GM19438 (cell line): ENCODE results near the gene KLHL4.
"Not testable (repeated sequence)": the region's sequence is repeated elsewhere in the genome, so short reads cannot be mapped to it uniquely, and the experiment has no call there.

ENCODE experiments used
- ATAC-seq: cut with Tn5 transposase; IDR thresholded peaks from one replicate; pipeline ENCODE4 v1.9.1; 2021; ENCODE audit warnings: low read depth; ENCODE audit not compliant: unreplicated experiment

Gene KLHL4, protein sequence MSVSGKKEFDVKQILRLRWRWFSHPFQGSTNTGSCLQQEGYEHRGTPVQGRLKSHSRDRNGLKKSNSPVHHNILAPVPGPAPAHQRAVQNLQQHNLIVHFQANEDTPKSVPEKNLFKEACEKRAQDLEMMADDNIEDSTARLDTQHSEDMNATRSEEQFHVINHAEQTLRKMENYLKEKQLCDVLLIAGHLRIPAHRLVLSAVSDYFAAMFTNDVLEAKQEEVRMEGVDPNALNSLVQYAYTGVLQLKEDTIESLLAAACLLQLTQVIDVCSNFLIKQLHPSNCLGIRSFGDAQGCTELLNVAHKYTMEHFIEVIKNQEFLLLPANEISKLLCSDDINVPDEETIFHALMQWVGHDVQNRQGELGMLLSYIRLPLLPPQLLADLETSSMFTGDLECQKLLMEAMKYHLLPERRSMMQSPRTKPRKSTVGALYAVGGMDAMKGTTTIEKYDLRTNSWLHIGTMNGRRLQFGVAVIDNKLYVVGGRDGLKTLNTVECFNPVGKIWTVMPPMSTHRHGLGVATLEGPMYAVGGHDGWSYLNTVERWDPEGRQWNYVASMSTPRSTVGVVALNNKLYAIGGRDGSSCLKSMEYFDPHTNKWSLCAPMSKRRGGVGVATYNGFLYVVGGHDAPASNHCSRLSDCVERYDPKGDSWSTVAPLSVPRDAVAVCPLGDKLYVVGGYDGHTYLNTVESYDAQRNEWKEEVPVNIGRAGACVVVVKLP

DNA sequence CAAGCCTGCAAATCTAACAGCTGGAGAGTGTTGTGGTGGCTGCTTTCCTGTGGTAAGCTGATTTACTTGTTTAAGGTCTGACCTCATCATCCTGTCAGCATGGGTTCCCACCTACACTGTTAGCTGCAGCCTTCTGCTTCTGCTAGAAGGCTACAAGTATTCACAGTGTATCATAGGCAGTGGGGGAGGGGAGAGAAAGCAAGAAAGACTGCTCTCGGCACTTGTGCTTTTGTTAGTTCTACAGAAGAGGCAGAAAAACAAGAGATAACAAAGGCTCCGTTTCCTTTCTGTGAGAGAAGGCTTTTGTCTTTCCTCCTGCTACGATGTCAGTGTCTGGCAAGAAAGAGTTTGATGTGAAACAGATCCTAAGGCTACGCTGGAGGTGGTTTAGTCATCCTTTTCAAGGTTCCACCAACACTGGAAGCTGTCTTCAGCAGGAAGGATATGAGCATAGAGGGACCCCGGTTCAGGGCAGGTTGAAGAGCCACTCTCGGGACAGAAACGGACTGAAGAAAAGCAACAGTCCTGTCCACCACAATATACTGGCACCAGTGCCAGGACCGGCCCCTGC is at the start of gene KLHL4:
KLHL4 (plus strand) TSS at position 232 of the 571 bp plus-strand sequence; CDS start at position 324, 92 bp downstream.
- no peak for ATAC-seq

DNA sequence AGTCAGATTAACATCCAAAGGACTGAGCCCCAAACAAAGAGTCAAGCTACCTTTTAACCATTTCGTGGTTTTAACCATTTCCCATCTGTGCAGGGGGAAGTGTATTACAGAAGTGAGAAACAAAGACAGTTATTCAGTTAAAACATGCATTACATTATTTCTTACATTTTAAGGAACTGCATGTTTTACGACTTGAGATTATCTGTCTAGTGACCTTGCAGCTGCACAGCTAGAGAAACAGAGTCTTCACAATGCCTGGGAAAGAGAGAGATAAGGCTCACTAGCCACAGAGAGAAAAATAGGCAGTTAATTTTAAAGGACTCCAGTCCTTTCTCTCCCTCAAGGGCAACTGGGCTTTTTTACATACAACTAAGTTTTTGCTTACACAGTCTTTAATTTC is 48.7 kb upstream of the KLHL4 start:
- no peak for ATAC-seq

DNA sequence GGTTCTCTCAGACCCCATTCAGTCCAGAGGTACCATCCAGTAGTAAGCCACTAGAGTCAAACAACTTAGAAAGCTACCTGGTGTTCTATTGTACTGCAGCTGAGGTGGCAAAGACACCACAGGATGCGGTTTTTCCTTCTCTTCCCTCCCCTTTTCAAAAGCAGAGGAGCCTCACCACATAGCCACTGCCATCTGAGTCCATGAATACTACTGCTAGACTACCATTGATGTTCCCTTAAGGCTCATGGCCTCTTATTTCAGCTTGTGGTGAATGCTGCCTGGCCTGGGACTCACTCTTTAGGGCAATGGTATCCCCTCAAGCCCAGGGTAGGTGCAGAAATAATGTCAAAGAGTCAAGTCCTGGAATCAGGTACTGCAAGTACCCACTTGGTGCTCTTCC is 41.8 kb upstream of the KLHL4 start:
- ATAC-seq, result no peak

DNA sequence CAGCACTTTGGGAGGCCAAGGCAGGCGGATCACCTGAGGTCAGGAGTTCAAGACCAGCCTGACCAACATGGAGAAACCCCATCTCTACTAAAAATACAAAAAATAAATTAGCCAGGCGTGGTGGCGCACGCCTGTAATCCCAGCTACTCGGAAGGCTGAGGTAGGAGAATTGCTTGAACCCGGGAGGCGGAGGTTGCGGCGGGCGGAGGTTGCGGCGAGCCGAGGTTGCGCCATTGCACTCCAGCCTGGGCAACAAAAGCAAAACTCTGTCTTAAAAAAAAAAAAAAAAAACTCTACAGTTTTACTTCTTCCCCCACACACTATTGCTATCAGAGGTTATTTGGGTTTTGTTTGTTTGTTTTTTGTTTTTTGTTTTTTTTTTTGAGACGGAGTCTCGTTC is 38.9 kb upstream of the KLHL4 start:
- ATAC-seq, result not testable (repeated sequence)

DNA sequence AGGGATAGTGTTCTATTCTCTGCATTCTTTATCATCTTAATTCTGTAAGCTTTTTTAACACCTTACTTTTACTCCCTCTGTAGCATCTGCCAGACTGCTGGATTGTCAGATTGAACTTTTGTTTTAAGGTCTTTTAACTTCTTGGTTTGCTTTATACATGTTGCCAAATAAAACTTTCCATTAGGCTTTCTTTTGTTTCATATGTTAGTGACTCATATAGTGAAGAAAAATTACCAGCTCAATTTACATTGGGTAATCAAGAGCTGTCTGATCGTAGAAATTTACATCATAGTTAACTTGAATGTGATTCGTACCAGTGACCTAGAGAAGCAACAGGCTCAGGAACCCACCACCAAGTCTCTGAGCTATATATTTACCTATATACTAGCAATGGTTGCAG is 28.5 kb upstream of the KLHL4 start:
- ATAC-seq, result no peak

DNA sequence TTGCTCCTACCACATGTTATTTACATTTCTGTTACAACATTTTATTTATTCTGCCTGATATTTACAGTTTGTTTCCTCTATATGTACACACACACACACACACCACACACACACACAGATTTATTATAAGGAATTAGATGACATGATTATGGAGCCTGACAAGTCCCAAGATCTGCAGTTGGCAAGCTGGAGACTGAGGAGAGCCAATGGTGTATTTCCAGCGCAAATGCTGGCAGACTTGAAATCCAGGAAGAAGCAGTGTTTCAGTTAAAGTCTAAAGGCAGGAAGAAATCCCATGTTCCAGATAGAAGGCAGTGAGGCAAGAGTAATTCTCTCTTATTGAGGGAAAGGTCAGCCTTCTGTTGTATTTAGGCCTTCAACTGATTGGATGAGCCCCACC is 1.8 kb upstream of the KLHL4 start:
- ATAC-seq, result no peak

DNA sequence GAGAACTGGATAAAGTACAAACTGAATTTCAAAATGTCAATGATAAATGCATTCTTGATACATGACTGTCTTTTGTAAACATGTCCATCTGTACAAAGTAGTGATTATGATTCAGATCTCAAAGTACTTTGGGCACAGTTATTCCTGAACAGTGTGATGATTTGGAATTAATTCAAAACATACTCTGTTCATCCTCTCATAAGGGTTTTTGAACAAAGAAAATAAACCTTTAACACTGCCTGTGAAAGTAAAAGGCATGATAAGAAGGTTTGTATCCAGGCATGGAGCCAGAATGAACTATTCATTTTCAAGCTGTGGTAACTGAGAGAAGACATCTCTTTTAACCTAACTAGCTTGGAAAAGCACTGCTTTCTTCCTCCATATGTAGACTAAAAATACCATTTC is 883 bp upstream of the KLHL4 start:
- ATAC-seq, result no peak

DNA sequence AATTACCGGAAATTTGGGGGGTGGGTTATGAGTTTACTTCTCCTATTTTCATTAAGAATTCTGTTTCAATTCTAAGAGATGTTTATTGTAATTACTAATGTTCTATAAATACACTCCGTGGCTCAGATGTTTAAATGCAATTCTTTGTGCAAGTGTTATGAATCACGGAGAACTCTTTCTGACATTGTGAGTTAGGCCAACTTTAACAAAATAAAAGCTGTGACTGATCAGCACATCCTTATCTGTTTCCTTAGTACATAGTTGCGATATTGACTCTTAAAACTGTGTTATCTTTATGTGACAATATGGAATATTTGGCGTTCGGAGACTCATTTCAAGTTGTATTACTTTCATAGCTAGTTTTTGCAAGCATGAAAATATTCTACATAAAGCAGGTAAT is 902 bp downstream of the KLHL4 start:
- no peak for ATAC-seq

DNA sequence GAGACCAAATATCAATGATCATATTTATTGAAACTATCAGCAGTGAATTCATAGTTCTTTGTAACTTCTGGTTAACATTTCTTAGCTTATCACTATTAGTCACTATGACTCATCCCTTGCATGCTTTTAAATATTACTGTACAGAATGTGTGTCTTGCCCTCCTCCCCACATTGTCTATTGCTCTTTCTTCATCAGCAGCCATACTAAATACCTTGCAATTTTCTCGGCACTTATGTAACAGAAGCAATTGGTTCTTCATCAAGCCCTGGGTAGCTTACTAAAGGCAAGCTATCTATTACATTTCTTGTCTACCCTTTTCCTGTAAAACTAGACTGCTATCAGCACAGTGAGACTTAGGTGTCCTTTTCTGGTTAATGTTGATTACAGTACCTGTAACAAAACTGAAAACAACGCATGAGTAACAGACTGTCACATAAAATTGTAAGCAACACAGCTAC is 8.2 kb downstream of the KLHL4 start:
- ATAC-seq, result no peak

DNA sequence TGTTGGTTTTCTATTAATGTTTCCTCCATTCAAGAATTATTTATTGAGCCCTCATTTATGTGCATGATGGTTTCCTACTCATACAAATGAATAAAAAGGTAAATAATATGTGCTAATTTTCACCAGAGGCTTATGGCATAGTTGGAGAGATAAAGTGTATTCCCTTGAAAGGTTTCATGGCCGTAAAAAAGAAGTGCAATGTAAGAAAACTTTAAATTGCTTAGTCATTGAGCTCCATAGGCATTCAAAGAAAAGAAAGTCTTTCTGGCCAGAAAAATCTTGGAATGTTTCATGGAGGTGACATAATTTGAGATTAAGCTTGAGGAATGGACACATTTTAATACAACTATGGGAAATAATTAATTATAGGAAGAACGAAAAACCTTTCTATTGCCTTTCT is 8.7 kb downstream of the KLHL4 start:
- no peak for ATAC-seq

DNA sequence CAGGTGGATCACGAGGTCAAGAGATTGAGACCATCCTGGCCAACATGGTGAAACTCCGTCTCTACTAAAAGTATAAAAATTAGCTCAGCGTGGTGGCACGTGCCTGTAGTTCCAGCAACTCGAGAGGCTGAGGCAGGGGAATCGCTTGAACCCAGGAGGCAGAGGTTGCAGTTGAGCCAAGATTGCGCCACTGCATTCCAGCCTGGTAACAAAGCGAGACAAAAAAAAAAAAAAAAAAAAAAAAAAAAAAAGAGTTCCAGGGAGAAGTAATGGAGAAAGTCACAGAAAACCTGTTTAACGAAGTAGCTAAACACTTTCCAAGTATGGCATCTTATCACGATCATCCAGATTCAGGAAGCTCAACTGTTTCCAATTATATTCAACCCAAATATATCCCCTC is 10.9 kb downstream of the KLHL4 start:
- ATAC-seq, result no peak

DNA sequence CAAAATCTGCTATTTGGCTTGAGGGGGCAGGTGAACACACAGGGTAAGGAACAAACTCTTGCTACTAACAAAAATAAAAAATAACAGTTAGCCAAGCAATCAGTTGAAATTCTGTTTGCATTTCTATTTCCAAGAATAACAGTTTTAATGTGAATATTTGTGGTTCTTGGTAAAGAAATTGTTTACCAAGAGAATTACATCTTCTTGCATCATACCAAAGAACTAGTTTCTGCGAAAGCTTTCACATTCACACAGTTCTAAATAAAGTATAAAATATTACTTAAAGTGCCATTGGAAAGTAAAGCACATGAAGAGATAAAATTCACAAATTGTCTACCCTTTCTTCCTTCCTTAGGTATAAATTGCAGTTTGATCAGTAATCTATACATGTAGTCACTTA is 54.4 kb downstream of the KLHL4 start:
- no peak for ATAC-seq

DNA sequence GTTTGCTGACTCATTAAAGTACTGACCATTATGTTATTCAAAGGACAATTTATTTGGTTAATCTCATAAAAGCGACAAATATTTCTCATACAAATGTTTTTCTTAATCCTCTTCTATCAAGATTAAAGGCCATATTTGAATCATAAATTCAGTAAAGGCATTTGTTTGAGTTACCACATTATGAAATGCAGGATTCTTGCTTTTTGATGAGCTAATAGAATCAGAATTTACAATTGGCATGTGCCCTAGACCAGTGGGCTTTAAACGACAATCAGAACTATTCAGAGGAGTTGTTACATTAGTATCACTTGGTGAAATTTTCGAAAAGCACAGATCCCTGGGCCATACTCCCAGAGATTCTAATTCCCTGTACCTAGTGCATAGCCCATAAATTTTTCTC is 55.3 kb downstream of the KLHL4 start:
- ATAC-seq, result no peak

DNA sequence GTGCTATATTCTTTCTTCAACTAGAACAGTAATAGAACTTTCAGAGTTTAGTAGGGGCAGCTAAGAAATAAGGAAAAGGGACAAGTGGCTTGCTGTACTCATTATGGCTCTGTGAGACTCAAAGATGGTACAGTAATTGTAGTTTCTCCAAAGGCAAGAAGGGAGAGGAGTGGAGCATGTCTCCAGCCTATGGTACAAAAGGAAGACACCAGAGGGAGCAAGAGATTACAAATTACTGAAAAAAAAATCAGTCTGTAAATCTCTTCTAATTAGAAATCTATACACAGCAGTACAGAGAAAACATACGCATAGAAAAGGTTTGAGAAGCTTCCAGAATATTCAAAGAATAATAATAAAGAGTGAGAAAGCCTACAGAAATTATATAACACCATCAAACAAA is 61.4 kb downstream of the KLHL4 start:
- no peak for ATAC-seq

DNA sequence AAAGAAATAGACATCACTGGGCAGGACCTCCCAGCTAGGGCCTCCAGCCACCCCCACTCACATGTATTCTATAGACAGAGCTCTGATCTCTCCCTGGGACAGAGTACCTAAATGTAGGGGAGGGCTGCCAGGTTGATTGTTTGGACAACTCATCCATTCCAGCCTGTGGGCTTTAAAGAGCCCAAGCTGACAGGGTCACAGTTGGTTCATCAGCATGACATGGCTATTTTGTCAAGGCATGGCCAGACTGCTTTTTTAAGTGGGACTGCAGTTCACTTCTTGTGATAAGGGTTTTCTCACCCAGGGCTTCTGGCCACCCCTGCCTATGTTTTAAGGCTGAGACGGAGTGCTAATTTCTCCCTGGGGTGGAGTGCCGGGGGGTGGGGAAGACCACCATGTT is 63.3 kb downstream of the KLHL4 start:
- no peak for ATAC-seq

DNA sequence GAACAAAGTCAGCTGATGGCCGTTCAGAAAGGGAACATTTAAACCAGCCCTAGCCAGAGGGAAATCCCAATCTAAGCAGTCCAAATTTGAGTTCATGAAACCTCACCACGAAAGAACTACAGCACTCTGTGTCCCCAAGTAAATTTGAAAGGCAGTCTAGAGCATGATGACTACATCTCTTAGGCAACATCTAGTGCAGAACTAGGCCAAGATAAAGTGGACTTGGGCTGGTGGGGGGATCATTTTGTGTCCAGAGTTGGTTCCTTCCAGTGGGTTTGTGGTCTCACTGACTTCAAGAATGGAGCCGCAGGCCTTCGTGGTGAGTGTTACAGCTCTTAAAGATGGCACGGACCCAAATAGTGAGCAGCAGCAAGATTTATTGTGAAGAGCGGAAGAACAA is 64.9 kb downstream of the KLHL4 start:
- no peak for ATAC-seq

DNA sequence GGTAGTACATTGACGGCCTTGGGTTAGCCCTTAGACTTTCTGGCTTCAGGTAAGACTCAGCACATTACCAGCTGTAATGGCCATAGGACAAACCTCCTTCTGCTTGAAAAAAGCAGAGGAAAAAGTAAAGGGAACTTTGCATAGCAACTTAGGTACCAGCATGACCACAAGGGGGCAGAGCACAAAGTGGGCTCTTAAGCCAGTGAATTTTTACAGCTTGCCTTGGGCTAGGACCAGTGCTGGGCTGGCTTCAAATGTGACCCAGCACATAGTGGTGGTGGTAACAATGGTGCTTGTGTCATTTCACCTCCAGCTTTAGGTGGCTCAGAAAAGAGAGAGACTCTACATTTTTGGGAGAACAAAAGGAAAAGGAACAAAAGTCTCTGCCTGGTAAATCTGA is 66.1 kb downstream of the KLHL4 start:
- no peak for ATAC-seq

DNA sequence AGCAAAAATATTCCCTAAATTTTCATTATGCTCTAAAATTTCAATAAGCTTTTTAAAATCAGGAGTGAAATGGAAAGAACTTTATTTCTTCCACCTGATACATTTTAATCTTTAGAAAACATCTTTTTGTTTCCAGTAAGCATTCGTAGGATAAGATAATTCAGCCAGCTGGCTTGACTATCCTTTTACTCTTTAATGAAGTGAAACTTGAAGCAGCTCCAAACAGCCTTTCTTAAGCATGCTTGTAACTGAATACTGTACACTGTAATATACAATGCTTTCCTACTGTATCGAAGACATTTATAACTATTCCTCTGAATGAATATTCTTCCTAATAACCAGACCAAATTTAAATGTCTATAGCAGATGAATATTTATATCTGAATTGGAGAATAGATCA is 98.8 kb downstream of the KLHL4 start:
- no peak for ATAC-seq

DNA sequence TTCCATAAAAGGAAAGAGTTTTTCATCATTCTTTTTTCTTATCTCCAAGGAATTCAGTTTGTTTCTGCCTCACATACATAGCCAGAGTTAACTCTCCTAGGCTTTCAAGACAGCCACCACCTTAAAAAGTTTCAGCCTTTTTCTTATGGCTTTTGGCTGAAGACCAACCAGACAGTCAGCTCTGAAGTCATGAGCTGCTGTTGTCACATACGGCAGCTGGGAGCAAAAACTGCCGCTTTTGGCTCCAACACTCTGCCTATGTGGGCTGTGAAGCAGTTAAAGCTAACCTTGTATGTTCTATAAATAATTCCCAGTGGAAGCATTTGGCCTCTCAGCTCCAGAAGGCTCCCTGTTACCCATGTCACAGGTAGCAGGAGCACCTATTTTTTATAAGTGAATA is 104.1 kb downstream of the KLHL4 start:
- no peak for ATAC-seq

DNA sequence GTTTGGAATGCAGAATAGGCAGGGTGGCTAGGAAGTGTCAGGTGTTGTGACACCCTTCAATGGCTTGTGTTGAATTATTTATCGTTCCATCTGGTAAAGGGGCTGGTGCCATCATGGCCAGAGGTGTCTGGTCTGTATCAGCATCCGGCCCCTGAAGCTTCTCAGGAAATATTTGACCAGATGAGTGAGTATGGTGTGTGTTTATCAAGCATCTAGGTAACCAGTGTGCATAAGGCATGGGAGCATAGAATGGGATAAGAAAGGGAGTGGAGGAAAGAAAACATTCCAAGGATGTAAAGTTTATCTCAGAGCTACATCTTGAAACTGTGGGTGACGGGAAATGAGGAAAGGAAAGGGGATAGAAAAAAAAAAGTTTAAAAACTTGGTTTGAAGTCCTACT is 109.4 kb downstream of the KLHL4 start:
- ATAC-seq, result no peak

DNA sequence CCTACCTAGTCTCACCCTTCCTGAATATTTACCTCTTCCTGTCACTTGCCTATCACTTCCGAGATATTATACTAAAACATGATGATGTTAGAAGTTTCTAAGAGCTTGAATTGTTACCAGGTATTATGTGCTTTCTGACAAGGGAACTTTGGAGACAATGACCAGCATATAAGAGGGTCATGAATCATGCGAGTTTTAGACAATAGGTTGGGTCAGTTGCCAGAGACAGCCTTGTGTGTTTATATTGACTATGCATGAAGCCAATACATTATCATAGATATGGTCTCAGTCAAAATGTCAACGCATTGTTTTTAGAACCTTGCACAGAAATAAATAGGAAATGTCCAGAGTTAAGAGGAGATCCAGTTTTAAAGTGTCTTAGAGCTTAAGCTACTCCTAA is 116.8 kb downstream of the KLHL4 start:
- no peak for ATAC-seq

DNA sequence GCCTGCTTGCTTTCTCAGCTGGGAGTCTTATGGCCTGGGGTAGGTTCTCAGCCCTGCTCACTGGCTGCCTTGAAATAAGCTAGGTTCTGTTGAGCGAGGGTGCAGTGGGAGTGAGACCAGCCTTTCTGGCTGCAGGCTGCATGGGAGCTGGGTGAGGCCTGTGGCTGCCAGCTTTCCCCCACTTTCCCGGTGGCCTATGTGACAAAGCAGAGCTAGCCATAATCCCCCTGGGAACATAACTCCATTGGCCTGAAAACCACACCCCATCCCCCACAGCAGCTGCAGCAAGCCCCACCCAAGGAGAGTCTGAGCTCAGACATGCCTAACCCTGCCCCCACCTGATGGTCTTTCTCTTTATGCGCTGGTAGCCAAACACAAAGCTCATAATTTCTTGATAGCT is 118.9 kb downstream of the KLHL4 start:
- no peak for ATAC-seq
